Liver (tissue), 9 donors: ENCODE measurements around the gene MAP4K4. TPM values are rescaled to one million over a fixed set of nuclear protein-coding genes. Genes with fewer than 3 reads are reported as not detected.

ENCODE experiments used
- DNase-seq: peaks from one replicate; pipeline ENCODE4 v3.0.0-alpha.2; 2017; ENCODE audit warnings: low spot score
- H3K27ac ChIP-seq, 2 donors: one replicate each; pipeline ENCODE4 v1.7.0; 2013; ENCODE audit warnings: inconsistent platforms in 2 of 2, low read length in 2 of 2, control low read depth in 1 of 2, low read depth in 1 of 2, mild to moderate bottlenecking in 1 of 2
- H3K27me3 ChIP-seq, 4 donors: one replicate each; pipeline versions ENCODE4 v1.6.1 to v1.7.0; 2013; ENCODE audit warnings: low read length in 3 of 4, inconsistent platforms in 1 of 4, mild to moderate bottlenecking in 1 of 4, moderate library complexity in 1 of 4; ENCODE audit not compliant: control insufficient read depth in 4 of 4, insufficient read depth in 4 of 4
- H3K36me3 ChIP-seq, 4 donors: one replicate each; pipeline versions ENCODE4 v1.6.1 to v1.7.0; 2013; ENCODE audit warnings: low read length in 3 of 4, mild to moderate bottlenecking in 3 of 4, low read depth in 1 of 4, moderate library complexity in 1 of 4; ENCODE audit not compliant: control insufficient read depth in 4 of 4, insufficient read depth in 3 of 4
- H3K4me1 ChIP-seq, 4 donors: one replicate each; pipeline versions ENCODE4 v1.6.1 to v1.7.0; 2013; ENCODE audit warnings: low read length in 3 of 4, mild to moderate bottlenecking in 3 of 4, moderate library complexity in 1 of 4; ENCODE audit not compliant: control insufficient read depth in 4 of 4, insufficient read depth in 4 of 4
- H3K4me3 ChIP-seq, 3 donors: one replicate each; pipeline versions ENCODE4 v1.6.1 to v1.7.0; 2013; ENCODE audit warnings: low read length in 3 of 3, control low read depth in 1 of 3, low read depth in 1 of 3, mild to moderate bottlenecking in 1 of 3
- H3K9ac ChIP-seq, 2 donors: one replicate each; pipeline ENCODE4 v1.7.0; 2013; ENCODE audit warnings: low read length in 2 of 2, mild to moderate bottlenecking in 2 of 2, moderate library complexity in 2 of 2, control low read depth in 1 of 2, low read depth in 1 of 2
- H3K9me3 ChIP-seq, 4 donors: one replicate each; pipeline versions ENCODE4 v1.6.1 to v1.7.0; 2013; ENCODE audit warnings: low read length in 3 of 4; ENCODE audit not compliant: control insufficient read depth in 4 of 4
- EGR1 ChIP-seq, 2 donors: IDR thresholded peaks; 2 replicates each; pipeline ENCODE4 v1.6.1; 2016 to 2018; ENCODE audit warnings: antibody characterized with exemption in 2 of 2, low read depth in 2 of 2
- FOXA1 ChIP-seq: IDR thresholded peaks from 2 replicates; pipeline ENCODE4 v1.6.1; 2016; ENCODE audit warnings: antibody characterized with exemption
- FOXA2 ChIP-seq: IDR thresholded peaks from 2 replicates; pipeline ENCODE4 v1.6.1; 2016; ENCODE audit warnings: antibody characterized with exemption
- GABPA ChIP-seq, 2 donors: IDR thresholded peaks in 1 of 2; conservative IDR thresholded peaks in 1 of 2; 2 replicates each; pipeline ENCODE4 v1.6.1; 2016; ENCODE audit warnings: antibody characterized with exemption in 2 of 2, mild to moderate bottlenecking in 1 of 2, moderate library complexity in 1 of 2
- HNF4A ChIP-seq, 2 donors: conservative IDR thresholded peaks; 2 replicates each; pipeline ENCODE4 v1.6.1; 2016; ENCODE audit warnings: antibody characterized with exemption in 2 of 2, mild to moderate bottlenecking in 2 of 2
- HNF4G ChIP-seq: IDR thresholded peaks from 2 replicates; pipeline ENCODE4 v1.6.1; 2016; ENCODE audit warnings: antibody characterized with exemption
- JUND ChIP-seq, 2 donors: IDR thresholded peaks; 2 replicates each; pipeline ENCODE4 v1.6.1; 2016; ENCODE audit warnings: antibody characterized with exemption in 2 of 2
- RAD21 ChIP-seq, 2 donors: IDR thresholded peaks; 2 replicates each; pipeline ENCODE4 v1.6.1; 2016; ENCODE audit warnings: antibody characterized with exemption in 2 of 2, mild to moderate bottlenecking in 2 of 2
- RXRA ChIP-seq, 2 donors: IDR thresholded peaks; 2 replicates each; pipeline ENCODE4 v1.6.1; 2017 to 2018; ENCODE audit warnings: antibody characterized with exemption in 2 of 2, mild to moderate bottlenecking in 1 of 2
- SP1 ChIP-seq: IDR thresholded peaks from 2 replicates; pipeline ENCODE4 v1.6.1; 2018; ENCODE audit warnings: antibody characterized with exemption, mild to moderate bottlenecking
- TAF1 ChIP-seq: conservative IDR thresholded peaks from 2 replicates; pipeline ENCODE4 v1.6.1; 2016; ENCODE audit warnings: antibody characterized with exemption, mild to moderate bottlenecking
- WGBS: extraction: QIAGEN DNeasy Blood & Tissue Kit; methylation state at CpG from one replicate; pipeline ENCODE4 v1.1.7; 2013; 5-methylcytosine and 5-hydroxymethylcytosine counted together
- polyA plus RNA-seq, 2 donors: library from polyadenylated mRNA; stranded (reverse) in 1 of 2; unstranded in 1 of 2; fragments of 200-250 nt in 1 of 2; fragments of >200 nt in 1 of 2; fragmentation: Nextera tagmentation in 1 of 2; extraction: Ambion mirVana in 1 of 2; gene quantifications; one replicate each; pipeline versions ENCODE4 v1.2.1 to v1.2.3, GENCODE V29; 2013 to 2015
- total RNA-seq, 2 donors: library from RNA; depleted of rRNA; stranded (reverse); fragments of >200 nt; gene quantifications; one replicate each; pipeline ENCODE4 v1.2.3, GENCODE V29; 2014
- TF ChIP-seq, protein P1 (sequence below): fragments of 150-350 bp; IDR thresholded peaks from 2 replicates; pipeline ENCODE4 v1.5.1; 2017; ENCODE audit warnings: improper control_type of control experiment, low read depth, low read length; ENCODE audit not compliant: missing input control
- TF ChIP-seq, protein P2 (sequence below): IDR thresholded peaks from 2 replicates; pipeline ENCODE4 v1.6.1; 2016; ENCODE audit warnings: antibody characterized with exemption
- TF ChIP-seq, protein P3 (sequence below): IDR thresholded peaks from 2 replicates; pipeline ENCODE4 v1.6.1; 2016; ENCODE audit warnings: antibody characterized with exemption
- TF ChIP-seq, protein P4 (sequence below): IDR thresholded peaks from 2 replicates; pipeline ENCODE4 v1.6.1; 2016; ENCODE audit warnings: antibody characterized with exemption
- donor health status: healthy.
- donor health status: healthy.
- donor health status: healthy.
- donor health status: healthy.
- donor health status: healthy.

Gene MAP4K4
- total and polyA plus RNA-seq, 4 donors, result 9.1 to 40.0 (median 23.6) TPM

GRCh38 chr2:101873543-101873942 lies 176.0 kb downstream of the MAP4K4 start:
- DNase-seq, result no peak
- no peaks in the 10 kb centered on the region for H3K27me3 ChIP-seq
- no peaks in the 10 kb centered on the region for H3K9me3 ChIP-seq
- no peak overlapping the region for H3K9ac ChIP-seq
- H3K4me3 ChIP-seq, result no peak overlapping the region
- no peaks in the 10 kb centered on the region for H3K4me1 ChIP-seq
- no peak for TF ChIP-seq TAF1
- TF ChIP-seq RAD21 (IDR thresholded peaks at IDR 0.05), result peak; percentile 68 to 69
- TF ChIP-seq, protein P1, sequence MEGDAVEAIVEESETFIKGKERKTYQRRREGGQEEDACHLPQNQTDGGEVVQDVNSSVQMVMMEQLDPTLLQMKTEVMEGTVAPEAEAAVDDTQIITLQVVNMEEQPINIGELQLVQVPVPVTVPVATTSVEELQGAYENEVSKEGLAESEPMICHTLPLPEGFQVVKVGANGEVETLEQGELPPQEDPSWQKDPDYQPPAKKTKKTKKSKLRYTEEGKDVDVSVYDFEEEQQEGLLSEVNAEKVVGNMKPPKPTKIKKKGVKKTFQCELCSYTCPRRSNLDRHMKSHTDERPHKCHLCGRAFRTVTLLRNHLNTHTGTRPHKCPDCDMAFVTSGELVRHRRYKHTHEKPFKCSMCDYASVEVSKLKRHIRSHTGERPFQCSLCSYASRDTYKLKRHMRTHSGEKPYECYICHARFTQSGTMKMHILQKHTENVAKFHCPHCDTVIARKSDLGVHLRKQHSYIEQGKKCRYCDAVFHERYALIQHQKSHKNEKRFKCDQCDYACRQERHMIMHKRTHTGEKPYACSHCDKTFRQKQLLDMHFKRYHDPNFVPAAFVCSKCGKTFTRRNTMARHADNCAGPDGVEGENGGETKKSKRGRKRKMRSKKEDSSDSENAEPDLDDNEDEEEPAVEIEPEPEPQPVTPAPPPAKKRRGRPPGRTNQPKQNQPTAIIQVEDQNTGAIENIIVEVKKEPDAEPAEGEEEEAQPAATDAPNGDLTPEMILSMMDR, result peak; percentile 25
- TF ChIP-seq, protein P2, sequence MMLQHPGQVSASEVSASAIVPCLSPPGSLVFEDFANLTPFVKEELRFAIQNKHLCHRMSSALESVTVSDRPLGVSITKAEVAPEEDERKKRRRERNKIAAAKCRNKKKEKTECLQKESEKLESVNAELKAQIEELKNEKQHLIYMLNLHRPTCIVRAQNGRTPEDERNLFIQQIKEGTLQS, result no peak
- WGBS, result 90% methylated on average over 3 of the region's 3 CpGs
- H3K27ac ChIP-seq, result no peak overlapping the region
- peaks cover 16 to 80% (median 53%) of the 10 kb centered on the region in 4 donors for H3K36me3 ChIP-seq

DNA sequence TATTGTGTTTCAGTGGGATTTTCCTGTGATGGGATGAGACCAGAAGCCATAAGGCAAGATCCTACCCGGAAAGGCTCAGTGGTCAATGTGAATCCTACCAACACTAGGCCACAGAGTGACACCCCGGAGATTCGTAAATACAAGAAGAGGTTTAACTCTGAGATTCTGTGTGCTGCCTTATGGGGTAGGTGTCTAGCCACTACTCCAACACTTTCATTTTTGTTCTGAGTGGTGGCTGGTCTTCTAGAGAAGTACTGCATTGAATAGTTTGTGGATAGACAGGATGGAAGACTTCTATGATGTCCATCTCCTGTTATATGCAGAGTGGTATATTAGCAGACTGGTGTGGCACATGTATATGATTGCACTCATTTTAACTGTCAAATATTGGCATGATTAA lies 176.6 kb downstream of the MAP4K4 start:
- H3K9ac ChIP-seq, result no peak overlapping the region
- peaks cover 16 to 81% (median 54%) of the 10 kb centered on the region in 4 donors for H3K36me3 ChIP-seq
- H3K9me3 ChIP-seq, result no peaks in the 10 kb centered on the region
- TF ChIP-seq SP1 (no peak), JUND (IDR thresholded peaks at IDR 0.05) (no peak), HNF4G (no peak), FOXA2 (no peak), RAD21 (IDR thresholded peaks at IDR 0.05) (no peak), GABPA (IDR thresholded peaks at IDR 0.05 in 1 of 2, conservative IDR thresholded peaks at IDR 0.05 in 1 of 2) (no peak), RXRA (IDR thresholded peaks at IDR 0.05) (no peak), FOXA1 (no peak), HNF4A (conservative IDR thresholded peaks at IDR 0.05) (no peak), EGR1 (IDR thresholded peaks at IDR 0.05; ENCODE audit: low read depth in 2 of 2) (no peak)
- TF ChIP-seq, protein P2, result no peak
- TF ChIP-seq, protein P1, result no peak
- TF ChIP-seq, protein P3, sequence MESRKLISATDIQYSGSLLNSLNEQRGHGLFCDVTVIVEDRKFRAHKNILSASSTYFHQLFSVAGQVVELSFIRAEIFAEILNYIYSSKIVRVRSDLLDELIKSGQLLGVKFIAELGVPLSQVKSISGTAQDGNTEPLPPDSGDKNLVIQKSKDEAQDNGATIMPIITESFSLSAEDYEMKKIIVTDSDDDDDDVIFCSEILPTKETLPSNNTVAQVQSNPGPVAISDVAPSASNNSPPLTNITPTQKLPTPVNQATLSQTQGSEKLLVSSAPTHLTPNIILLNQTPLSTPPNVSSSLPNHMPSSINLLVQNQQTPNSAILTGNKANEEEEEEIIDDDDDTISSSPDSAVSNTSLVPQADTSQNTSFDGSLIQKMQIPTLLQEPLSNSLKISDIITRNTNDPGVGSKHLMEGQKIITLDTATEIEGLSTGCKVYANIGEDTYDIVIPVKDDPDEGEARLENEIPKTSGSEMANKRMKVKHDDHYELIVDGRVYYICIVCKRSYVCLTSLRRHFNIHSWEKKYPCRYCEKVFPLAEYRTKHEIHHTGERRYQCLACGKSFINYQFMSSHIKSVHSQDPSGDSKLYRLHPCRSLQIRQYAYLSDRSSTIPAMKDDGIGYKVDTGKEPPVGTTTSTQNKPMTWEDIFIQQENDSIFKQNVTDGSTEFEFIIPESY, result no peak
- TF ChIP-seq, protein P4, sequence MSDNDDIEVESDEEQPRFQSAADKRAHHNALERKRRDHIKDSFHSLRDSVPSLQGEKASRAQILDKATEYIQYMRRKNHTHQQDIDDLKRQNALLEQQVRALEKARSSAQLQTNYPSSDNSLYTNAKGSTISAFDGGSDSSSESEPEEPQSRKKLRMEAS, result no peak
- H3K27ac ChIP-seq, result no peak overlapping the region
- H3K4me3 ChIP-seq, result no peak overlapping the region
- 92% methylated on average over 3 of the region's 3 CpGs for WGBS
- H3K4me1 ChIP-seq, result no peaks in the 10 kb centered on the region
- H3K27me3 ChIP-seq, result no peaks in the 10 kb centered on the region
- no peak for DNase-seq
